AG08395 (cell line): ENCODE measurements around the gene TMEM123.

ENCODE experiments used
- DNase-seq: peaks from one replicate; pipeline ENCODE4 v3.0.0; 2012; ENCODE audit warnings: mixed read lengths, low spot score

The TMEM123 gene

DNA sequence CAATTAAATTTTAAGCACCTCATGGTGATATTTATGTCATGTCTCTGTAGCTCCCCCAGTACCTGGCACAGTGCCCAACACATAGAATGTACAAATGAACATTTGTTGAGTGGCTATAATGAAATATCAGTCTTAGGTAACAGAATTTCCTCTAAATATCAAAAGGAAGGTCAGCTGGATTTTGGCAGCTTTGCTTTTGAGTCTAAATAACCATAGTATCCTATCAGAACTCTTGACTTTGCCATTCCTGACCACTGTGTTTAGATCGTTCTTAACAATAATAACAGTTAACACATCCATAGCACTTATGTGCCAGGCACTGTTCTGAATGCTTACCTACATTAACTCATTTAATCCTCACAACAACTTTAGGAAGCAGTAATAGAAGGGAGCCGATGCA is 26.6 kb downstream of the TMEM123 start:
- DNase-seq, result no peak

DNA sequence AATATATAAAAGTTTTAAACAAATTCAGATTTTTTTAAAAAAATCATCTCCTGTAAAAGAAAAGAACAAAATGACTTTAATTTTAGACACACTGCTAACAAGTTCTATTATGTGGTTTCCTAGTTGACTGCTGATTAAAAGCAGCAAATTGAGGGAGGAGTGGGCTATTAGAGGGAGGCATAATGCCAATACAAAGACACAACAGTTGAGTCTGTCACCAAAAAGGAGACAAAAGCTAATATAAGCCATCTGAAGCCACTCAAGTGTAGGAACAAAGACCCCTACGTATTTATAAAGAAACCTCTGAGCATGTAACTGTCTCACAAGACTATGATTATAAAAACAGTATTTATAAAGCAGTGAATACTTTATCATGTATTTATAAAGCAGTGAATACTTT is 28.6 kb downstream of the TMEM123 start:
- no peak for DNase-seq

DNA sequence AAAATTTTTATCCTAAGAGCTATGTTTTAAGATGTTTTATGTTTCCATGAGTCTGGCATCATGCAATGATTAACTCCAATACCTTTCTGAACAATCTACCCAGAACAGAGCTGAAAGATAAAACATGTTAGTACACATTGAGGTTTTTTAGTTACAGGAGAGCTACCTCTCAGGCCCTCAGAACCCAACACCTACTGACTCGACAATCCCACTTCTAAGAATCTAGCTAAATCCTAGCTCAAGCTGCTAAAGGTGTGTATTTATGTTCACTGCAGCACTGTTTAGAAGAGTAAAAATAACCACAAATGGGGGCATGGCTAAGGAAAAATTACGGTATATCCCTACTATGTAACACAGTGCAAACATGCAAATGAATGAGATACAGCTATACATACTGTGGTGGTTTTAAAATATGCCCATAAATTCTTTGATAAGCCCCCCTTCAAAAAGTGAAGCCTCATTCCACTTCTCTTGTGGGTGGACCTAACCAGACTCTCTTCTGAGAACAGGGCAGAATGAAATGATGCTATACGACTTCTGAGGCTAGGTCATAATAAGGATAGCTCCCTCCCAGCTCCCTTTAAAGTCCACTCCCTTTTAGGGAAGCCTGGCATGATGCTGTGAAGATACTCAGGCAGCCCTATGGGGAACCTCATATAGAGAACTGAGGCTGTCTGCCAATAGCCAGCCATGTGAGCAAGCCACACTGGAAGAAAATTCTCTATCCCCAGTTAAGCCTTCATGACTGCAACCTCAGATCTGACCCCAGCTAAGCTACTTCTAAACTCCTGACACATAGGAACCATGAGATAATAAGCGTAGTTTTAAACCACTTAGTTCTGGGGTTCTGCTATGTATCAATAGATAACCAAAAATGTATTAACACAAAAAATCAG is 29.5 kb downstream of the TMEM123 start:
- DNase-seq, result no peak

DNA sequence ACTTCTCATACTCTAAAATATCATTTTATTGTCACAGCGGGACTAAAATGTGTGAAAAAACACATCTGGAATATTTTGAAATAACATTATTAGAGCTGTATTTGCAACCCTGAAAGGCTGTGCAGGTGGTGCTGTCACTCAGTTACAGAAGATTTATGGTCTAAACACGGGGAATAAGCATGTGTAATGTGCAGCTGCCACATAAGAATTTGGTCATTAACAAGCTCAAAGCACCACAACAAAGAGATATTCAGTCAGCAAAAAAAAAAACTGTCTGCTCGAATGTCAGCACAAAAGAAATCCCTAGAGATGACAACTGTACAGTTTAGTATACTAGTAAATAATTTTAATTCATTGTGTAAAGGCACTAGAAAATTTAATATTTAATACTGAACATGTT is 31.3 kb downstream of the TMEM123 start:
- no peak for DNase-seq

DNA sequence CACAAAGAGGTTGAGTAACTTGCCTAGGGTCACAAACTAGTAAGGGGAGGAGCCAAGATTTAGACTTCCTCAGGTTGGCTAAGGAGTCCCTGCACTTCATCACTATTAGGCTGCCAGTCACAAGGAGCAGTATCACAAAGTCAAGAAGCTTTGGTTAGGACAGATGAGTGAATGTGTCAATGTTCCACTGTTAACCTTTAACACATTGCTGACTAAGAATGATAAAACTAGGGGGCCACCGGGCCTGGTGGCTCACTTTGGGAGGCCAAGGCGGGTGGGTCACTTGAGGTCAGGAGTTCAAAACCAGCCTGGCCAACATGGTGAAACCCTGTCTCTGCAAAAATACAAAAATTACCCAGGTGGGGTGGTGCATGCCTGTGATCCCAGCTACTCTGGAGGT is 32.0 kb downstream of the TMEM123 start:
- DNase-seq, result no peak

DNA sequence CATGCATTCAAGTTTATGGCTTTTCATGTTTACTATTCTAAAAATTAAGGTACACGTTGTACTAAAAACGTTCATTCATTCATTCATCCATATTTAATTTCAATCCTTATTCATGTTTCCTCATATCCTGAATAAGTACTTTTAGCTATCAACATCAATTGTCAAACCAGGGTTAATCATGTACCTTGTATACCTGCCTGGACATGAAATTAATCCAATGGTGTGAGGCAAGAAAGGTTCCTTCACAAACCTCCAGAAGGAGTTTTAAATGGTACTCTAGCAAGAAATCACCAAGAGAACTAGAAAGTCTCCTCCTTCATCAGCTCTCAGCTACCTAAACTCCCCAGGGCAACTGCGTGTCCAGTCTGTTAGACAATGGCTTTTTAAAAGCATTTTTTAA is 33.4 kb downstream of the TMEM123 start:
- DNase-seq, result no peak

DNA sequence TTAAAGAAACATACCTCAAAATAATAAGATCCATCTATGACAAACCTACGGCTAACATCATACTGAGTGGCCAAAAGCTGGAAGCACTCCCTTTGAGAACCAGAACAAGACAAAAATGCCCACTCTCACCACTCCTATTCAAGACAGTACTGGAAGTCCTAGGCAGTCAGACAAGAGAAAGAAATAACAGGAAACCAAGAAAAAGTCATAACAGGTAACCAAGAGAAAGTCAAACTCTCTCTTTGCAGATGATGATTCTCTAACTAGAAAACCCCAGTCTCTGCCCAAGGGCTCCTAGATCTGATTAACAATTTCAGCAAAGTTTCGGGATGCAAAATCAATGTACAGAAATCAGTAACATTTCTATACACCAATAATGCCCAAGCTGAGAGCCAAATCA is 35.6 kb downstream of the TMEM123 start:
- DNase-seq, result no peak

DNA sequence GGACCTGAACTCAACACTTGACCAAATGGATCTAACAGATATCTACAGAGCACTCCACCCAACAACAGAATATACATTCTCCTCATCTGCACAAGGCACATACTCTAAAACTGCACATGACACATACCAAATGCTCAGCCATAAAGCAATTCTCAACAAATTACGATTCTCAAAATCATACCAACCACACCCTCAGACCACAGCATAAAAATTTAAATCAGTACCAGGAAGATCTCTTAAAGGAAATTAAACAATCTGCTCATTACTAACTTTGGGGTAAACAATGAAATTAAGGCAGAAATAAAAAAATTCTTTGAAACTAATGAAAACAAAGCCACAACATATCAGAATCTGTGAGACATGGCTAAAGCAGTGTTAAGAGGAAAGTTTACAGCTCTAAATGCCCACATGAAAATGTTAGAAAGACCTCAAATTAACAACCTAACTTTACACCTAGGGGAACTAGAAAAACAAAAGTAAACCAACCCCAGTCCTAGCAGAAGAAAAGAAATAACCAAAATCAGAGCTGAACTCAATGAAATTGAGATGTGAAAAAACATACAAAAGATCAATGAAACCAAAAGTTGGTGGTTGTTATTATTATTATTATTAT is 37.2 kb downstream of the TMEM123 start:
- DNase-seq, result no peak

DNA sequence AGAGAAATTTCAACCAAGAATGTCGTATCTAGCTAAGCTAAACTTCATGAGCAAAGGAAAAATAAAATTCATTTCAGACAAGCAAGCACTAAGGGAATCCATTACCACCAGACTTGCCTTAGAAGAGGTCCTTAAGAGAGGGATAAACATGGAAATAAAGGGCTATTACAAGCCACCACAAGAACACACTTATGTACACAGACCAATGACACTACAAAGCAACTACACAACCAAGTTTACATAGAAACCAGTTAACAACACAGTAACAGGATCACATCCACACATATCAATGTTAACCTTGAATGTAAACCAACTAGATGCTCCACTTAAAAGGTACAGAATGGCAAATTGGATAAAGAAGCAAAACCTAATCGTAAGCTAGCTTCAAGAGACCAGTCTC is 38.0 kb downstream of the TMEM123 start:
- DNase-seq, result no peak

DNA sequence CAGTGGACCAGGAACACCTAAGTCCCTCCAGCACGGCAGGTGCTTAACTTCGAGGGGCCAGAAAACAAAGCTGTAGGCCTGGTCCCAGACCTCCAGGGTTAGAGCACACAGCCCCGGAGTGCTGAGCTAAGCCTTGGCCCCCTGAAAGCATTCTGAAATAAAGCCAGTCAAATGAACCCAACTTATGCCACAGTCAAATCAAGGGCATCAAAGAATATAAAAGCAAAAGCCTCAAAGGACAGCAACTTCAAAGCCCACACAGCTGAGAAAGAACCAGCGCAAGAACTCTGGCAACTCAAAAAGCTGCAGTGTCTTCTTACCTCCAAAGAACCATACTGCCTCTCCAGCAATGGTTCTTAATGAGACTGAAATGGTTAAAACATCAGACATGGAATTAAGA is 39.1 kb downstream of the TMEM123 start:
- no peak for DNase-seq

DNA sequence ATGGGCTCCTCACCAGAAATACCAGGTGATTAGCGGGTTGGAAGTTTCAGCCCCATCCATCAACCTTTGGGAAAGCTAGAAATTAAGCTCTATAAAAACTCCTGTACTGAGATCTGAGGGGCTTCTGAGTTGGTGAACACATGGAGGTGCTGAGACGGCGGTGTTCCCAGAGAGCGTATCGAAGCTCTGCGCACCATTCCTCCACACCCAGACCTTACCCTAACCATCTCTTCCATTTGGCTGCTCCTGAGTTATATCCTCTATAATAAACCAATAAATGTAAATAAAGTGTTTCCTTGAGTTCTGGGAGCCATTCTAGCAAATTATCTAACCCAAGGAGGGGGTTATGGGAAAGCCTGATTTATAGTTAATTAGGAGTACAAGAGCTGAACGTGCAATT is 41.4 kb downstream of the TMEM123 start:
- no peak for DNase-seq

DNA sequence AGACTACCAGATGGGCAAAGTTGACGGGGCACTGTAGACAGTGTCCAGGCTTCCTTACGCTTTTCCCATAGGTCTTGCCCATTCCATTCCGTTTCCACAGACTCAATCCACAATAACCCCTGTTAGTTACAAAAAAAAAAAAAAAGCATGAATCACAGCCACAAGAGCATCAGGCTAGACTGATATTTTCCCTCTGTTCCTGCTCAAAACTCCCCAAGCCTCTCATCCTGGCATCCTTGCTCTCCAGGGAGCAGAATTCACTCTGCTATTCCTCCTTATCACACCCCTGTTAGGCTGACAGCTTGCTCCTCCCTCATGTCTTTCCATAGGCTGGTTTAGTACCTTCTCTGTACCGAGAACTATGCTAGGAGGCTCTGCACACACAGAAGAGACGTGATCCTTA is 42.2 kb downstream of the TMEM123 start:
- peak; percentile 49 for DNase-seq

DNA sequence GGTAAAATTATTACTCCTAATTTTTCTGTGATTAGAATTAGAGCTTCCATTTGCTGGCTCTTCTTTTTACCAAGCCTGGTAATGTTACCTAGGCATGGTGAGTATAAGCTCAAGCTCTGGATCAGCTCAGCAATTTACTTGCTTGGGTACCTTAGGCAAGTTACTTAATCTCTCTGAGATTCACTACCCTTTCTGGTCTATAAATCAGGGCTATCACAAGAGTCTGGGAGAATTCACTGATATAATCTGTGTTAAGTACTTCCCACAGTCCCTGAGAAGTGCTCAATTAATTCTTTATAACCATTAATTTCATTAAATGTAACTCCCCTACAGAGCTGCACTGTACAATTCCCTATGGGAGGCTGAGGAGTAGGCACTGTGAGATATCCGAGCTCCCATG is 44.2 kb downstream of the TMEM123 start:
- DNase-seq, result no peak

DNA sequence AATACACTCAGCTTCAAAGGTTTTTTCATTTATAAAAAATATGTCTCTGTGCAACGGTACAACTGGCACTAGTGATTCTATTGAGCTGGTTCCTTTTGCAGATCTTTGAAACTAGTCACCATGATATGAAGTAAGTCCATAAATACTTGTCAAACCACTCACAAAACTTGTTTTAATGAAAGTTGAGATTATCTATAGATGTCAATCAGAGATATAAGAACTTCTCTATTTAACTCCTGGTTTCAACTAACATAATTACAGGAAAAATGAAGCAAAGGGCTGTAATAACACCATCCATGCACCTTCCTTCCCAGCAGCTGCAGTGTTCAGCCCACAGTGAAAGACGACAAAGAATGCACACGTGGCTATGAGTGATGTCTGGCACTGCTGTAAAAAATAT is 44.7 kb downstream of the TMEM123 start:
- DNase-seq, result no peak

DNA sequence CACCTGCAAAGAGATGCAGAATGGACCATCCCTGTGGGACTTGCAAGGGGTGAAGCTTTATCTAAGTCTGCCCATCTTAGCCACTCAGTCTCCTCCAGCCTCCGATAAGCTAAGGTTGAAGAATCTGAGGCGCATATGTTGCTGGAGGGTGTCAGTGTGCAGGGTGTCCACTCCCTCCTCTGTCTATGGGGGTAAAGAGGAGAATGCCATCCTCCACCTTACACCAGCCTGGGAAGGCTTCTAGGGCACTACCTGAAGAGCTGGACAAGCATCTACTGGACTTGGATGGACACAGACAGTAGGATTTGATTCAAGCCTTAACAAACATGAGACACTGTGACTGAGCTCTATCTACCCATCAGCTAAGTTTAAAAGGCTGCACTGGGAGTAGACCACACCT is 46.5 kb downstream of the TMEM123 start:
- no peak for DNase-seq

DNA sequence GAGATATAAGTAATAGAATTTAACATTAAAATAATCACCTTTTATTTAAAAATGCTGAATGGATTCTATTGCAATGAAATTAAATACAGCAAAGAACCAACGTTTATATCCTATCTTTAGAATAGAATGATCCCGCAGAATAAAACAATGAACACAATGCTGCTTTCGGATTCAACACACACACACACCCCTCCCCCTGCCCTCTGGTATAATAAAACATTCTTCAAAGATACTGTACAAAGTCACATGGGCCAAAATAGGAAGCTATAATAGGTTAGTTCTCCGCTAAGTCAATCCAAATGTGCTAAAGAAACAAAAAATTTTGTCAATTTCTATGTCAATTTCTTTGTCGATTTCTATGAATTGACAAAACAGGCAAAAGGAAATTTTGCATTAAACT is 47.1 kb downstream of the TMEM123 start:
- no peak for DNase-seq

DNA sequence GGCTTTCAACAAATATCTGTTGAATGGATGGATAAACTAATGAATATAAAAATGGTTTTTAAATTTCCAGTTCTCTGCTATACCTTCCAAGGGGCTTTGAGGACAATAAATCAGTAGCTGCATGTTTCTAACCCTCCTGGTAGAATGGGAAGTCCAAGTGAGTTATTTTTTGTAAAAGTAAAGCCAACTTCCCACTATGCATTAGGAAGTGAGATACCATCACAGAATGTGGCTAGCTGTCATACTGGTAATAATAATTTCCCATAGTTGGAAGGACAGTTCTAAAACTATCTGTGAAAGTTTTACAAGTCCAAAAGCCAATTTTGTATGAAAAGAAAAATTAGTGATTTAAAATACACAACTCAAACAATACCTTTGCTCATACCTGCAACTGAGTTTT is 50.0 kb downstream of the TMEM123 start:
- DNase-seq, result no peak

DNA sequence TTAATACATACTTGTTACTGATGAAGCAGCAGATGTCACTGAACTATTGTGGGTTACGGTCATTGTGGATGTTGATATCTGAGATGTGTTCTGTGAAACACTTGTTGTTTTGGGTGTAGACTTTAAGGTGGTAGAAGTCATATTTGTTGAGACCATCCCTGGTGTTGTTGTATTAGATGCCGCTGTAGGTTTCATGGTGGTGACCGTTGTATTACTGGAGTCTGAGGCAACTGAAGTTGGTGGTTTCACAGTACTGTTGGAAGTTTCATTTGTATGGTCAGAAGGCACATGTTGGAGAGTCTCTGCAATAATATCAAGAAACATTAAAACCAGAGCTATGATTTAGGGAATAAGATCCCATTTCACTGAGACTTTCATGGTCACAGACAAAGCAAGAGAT is 50.7 kb downstream of the TMEM123 start:
- no peak for DNase-seq

DNA sequence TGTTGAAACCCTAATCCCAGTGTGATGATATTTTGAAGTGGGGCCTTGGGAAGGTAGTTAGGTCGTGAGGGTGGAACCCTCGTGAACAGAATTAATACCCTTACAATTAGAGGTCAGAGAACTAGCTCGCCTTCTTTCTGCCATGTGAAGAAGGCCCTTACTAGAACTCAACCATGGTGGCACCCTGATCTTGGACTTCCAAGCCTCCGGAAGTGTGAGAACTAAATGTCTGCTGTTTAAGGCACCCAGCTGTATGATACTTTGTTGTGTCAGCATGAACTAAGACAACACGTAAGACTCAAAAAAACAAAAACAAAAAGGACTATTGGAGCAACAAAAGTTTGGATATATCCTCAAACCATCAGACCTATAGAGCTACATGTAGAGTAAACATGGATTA is 52.0 kb downstream of the TMEM123 start:
- no peak for DNase-seq

DNA sequence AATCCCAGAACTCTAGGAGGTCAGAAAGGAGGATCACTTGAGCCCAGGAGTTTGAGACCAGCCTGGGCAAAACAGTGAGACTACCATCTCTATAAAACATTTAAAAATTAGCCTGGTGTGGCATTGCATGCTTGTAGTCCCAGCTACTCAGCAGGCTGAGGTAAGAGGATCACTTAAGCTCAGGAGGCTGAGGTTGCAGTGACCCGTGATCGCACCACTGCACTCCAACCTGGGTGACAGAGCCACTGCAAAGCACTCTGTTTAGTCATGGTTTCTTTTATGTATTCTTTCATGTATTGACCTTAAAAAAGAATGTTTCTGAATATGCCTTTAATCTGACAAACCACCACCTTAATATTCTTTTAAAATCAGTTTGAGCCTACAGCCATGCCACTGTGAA is 53.4 kb downstream of the TMEM123 start:
- no peak for DNase-seq

DNA sequence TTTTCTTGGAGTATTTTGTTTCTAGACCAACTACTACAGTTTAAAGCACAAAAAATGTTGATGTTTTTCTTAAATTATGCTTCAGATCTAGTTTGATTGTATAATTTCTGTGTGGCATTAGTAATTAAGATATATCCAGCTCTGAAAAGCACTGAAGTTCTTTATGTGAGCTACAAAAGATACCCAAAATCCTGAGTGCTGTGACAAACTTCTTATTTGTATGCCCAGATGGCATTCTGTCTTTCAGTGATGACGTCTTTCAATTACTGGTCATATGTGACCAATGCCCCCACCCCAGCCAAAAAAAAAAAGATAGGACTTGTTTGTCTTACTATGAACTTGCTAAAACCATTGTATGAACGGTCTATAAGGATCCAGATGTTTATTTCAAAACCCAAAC is 54.3 kb downstream of the TMEM123 start:
- DNase-seq, result no peak

DNA sequence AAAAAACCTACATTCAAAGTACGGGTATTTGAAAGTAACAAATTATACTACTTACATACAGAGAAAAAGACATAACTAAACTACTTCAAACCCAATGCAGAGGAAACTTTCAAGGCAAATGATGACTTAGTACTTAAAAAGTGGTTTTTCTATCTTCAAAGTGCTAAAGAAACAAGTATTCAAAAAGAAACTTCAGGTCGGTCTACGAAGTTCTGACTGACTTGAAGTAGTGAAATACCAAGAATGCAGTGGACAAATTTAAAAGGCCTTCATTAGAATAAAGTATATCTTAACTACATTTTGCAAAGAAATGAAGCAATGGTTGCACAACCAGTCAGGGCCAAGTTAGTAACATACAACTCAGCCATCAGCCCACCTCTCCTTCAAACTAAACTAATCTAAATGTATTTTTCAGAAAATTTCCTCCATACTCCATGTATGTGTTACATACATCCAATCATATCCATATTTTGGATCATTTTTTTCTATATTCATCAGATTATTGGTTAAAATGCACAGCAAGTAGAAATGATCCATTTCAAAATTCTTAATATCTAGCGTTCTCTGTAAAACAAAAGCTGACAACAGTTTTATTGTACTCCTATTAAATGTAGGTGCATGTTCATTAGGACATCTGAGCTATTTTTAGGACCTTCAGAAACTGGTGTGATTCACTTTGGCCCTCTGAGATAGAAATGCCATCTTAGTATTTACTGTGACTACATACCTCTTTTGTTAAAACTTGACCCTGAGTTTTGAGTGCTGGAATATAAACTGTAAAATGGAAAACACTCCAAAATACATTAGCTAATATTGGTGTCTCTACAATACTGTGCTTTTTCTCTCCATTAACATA is 55.6 kb downstream of the TMEM123 start:
- no peak for DNase-seq
